Astrocyte (in vitro differentiated cells and primary cell): ENCODE measurements around the gene KCNMA1. TPM values are rescaled to one million over a fixed set of nuclear protein-coding genes. Genes with fewer than 3 reads are reported as not detected.

Source experiments
- DNase-seq: peaks from one replicate; pipeline ENCODE4 v3.0.0-alpha.2; 2010; ENCODE audit warnings: low read depth
- FAIRE-seq: peaks from 2 replicates; lab custom pipeline; 2011; peaks lifted over from hg19 to GRCh38; lab: Jason Lieb, UNC
- H2AFZ ChIP-seq: 2 replicates; pipeline ENCODE4 v1.6.0; 2012; ENCODE audit warnings: low read depth, low read length, inconsistent platforms
- H3K27ac ChIP-seq: 2 replicates; pipeline ENCODE4 v1.5.1; 2011; ENCODE audit warnings: low read depth, low read length, inconsistent platforms
- H3K27me3 ChIP-seq: 2 replicates; pipeline ENCODE4 v1.6.0; 2011; ENCODE audit warnings: low read length, inconsistent platforms; ENCODE audit not compliant: insufficient read depth
- H3K36me3 ChIP-seq: 2 replicates; pipeline ENCODE4 v1.5.1; 2011; ENCODE audit warnings: low read length, inconsistent platforms; ENCODE audit not compliant: insufficient read depth
- H3K4me1 ChIP-seq: 2 replicates; pipeline ENCODE4 v1.5.1; 2011; ENCODE audit warnings: low read length, inconsistent platforms; ENCODE audit not compliant: insufficient read depth
- H3K4me2 ChIP-seq: 2 replicates; pipeline ENCODE4 v1.6.0; 2012; ENCODE audit warnings: low read length, inconsistent platforms
- H3K4me3 ChIP-seq: 2 replicates; pipeline ENCODE4 v1.5.1; 2011; ENCODE audit warnings: low read depth, mild to moderate bottlenecking, low read length, inconsistent platforms; ENCODE audit not compliant: insufficient read depth
- H3K79me2 ChIP-seq: 2 replicates; pipeline ENCODE4 v1.6.0; 2012; ENCODE audit warnings: mild to moderate bottlenecking, low read length, inconsistent platforms; ENCODE audit not compliant: insufficient read depth
- H3K9ac ChIP-seq: 2 replicates; pipeline ENCODE4 v1.6.0; 2012; ENCODE audit warnings: mild to moderate bottlenecking, low read length, inconsistent platforms
- H3K9me3 ChIP-seq: 2 replicates; pipeline ENCODE4 v1.5.1; 2012; ENCODE audit warnings: low read depth, mild to moderate bottlenecking, low read length, inconsistent platforms; ENCODE audit not compliant: insufficient read depth
- H4K20me1 ChIP-seq: 2 replicates; pipeline ENCODE4 v1.6.0; 2012; ENCODE audit warnings: low read length, inconsistent platforms; ENCODE audit not compliant: insufficient read depth
- H3K27ac Mint-ChIP-seq: one replicate; pipeline ENCODE4 v1.8.0; 2021; ENCODE audit warnings: mild to moderate bottlenecking, mixed read lengths; ENCODE audit not compliant: unreplicated experiment
- H3K27me3 Mint-ChIP-seq: one replicate; pipeline ENCODE4 v1.8.0; 2021; ENCODE audit warnings: low read depth, mixed read lengths; ENCODE audit not compliant: unreplicated experiment
- H3K36me3 Mint-ChIP-seq: one replicate; pipeline ENCODE4 v1.8.0; 2021; ENCODE audit warnings: low read depth, mixed read lengths; ENCODE audit not compliant: unreplicated experiment
- H3K4me1 Mint-ChIP-seq: one replicate; pipeline ENCODE4 v1.8.0; 2021; ENCODE audit warnings: low read depth, mixed read lengths; ENCODE audit not compliant: unreplicated experiment
- H3K4me3 Mint-ChIP-seq: one replicate; pipeline ENCODE4 v1.8.0; 2021; ENCODE audit warnings: mild to moderate bottlenecking, moderate library complexity, mixed read lengths; ENCODE audit not compliant: unreplicated experiment
- H3K9me3 Mint-ChIP-seq: one replicate; pipeline ENCODE4 v1.8.0; 2021; ENCODE audit warnings: mild to moderate bottlenecking, mixed read lengths; ENCODE audit not compliant: unreplicated experiment
- EZH2 ChIP-seq: IDR thresholded peaks from 2 replicates; pipeline ENCODE4 v1.6.1; 2012; ENCODE audit warnings: mild to moderate bottlenecking, low read length, inconsistent platforms; ENCODE audit not compliant: insufficient read depth
- total RNA-seq: library from RNA; stranded (reverse); gene quantifications from 2 replicates; pipeline ENCODE4 v1.2.1, GENCODE V29; 2021
- TF ChIP-seq, protein P1 (sequence below): IDR thresholded peaks from 2 replicates; pipeline ENCODE4 v1.5.1; 2011; ENCODE audit warnings: low read depth, mild to moderate bottlenecking, inconsistent platforms, low read length, moderate library complexity; ENCODE audit not compliant: insufficient read depth

The KCNMA1 gene
- total RNA-seq, 1 donor from 2014 or later = 45.8 TPM

DNA sequence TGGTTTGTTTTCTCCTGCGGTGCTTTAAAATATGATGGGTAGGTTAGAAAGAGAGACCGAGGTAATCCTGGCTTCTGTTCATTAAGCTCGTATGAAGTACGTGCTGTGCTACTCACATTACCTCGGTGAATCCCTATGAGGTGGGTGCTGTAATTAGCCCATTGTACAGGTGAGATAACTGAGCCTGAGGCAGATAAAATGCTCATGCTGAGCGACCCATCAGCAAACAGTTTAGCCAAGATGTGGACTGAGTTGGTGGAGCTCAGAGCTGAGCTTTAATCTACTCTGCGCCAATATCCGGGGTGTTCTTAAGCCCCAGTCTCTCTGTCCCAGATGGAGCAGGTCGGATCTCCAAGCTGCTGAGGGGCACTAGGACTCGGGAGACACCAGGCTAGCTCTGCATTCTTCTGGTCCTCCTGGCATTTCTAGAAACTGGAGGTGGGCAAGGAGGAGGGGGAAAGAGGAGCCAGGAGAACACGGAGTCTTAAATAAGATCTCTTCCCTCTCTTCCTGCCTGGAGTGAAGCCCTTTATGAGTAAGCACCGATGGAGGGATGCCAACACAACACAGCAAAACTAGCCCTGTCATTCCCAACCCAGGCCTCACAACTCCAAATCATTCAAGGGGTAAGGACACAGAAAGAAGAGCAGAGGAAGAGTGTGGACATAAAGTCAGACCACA, 458.5 kb downstream of the KCNMA1 start:
- Mint-ChIP-seq H3K27me3 (no peaks in the 10 kb centered on the region), H3K27ac (peak overlapping the region; percentile 78), H3K4me1 (peaks cover 37% of the 10 kb centered on the region), H3K4me3 (no peak overlapping the region), H3K9me3 (peaks cover 2% of the 10 kb centered on the region), H3K36me3 (peaks cover 7% of the 10 kb centered on the region)
- DNase-seq (peak; percentile 89), FAIRE-seq (peak; percentile 91)
- H2AFZ ChIP-seq = peak overlapping the region; percentile 4
- peak overlapping the region; percentile 28 for H3K4me2 ChIP-seq
- peak overlapping the region; percentile 44 for H3K27ac ChIP-seq
- TF ChIP-seq EZH2 = no peak
- TF ChIP-seq, protein P1, sequence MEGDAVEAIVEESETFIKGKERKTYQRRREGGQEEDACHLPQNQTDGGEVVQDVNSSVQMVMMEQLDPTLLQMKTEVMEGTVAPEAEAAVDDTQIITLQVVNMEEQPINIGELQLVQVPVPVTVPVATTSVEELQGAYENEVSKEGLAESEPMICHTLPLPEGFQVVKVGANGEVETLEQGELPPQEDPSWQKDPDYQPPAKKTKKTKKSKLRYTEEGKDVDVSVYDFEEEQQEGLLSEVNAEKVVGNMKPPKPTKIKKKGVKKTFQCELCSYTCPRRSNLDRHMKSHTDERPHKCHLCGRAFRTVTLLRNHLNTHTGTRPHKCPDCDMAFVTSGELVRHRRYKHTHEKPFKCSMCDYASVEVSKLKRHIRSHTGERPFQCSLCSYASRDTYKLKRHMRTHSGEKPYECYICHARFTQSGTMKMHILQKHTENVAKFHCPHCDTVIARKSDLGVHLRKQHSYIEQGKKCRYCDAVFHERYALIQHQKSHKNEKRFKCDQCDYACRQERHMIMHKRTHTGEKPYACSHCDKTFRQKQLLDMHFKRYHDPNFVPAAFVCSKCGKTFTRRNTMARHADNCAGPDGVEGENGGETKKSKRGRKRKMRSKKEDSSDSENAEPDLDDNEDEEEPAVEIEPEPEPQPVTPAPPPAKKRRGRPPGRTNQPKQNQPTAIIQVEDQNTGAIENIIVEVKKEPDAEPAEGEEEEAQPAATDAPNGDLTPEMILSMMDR = no peak
- H4K20me1 ChIP-seq = no peaks in the 10 kb centered on the region
- no peaks in the 10 kb centered on the region for H3K27me3 ChIP-seq
- peak overlapping the region; percentile 40 for H3K9ac ChIP-seq
- no peaks in the 10 kb centered on the region for H3K79me2 ChIP-seq
- no peaks in the 10 kb centered on the region for H3K36me3 ChIP-seq
- peaks cover 22% of the 10 kb centered on the region for H3K4me1 ChIP-seq
- no peaks in the 10 kb centered on the region for H3K9me3 ChIP-seq
- H3K4me3 ChIP-seq = no peak overlapping the region

GRCh38 chr10:77177589-77177988, 460.0 kb downstream of the KCNMA1 start:
- no peaks in the 10 kb centered on the region for H4K20me1 ChIP-seq
- H2AFZ ChIP-seq = no peak overlapping the region
- no peaks in the 10 kb centered on the region for H3K79me2 ChIP-seq
- H3K27me3 ChIP-seq = no peaks in the 10 kb centered on the region
- Mint-ChIP-seq H3K36me3 (peaks cover 7% of the 10 kb centered on the region), H3K4me3 (no peak overlapping the region), H3K4me1 (peaks cover 45% of the 10 kb centered on the region), H3K9me3 (peaks cover 6% of the 10 kb centered on the region), H3K27ac (peak overlapping the region; percentile 83), H3K27me3 (no peaks in the 10 kb centered on the region)
- no peak for DNase-seq
- H3K4me1 ChIP-seq = peaks cover 20% of the 10 kb centered on the region
- H3K36me3 ChIP-seq = no peaks in the 10 kb centered on the region
- H3K27ac ChIP-seq = no peak overlapping the region
- H3K9ac ChIP-seq = no peak overlapping the region
- no peak overlapping the region for H3K4me3 ChIP-seq
- FAIRE-seq = no peak
- H3K9me3 ChIP-seq = no peaks in the 10 kb centered on the region
- no peak for TF ChIP-seq EZH2
- TF ChIP-seq, protein P1 = no peak
- no peak overlapping the region for H3K4me2 ChIP-seq

GRCh38 chr10:77177161-77177560, 460.4 kb downstream of the KCNMA1 start:
- H3K9me3 ChIP-seq = no peaks in the 10 kb centered on the region
- H3K27me3 ChIP-seq = no peaks in the 10 kb centered on the region
- H3K27ac ChIP-seq = no peak overlapping the region
- Mint-ChIP-seq H3K27ac (peak overlapping the region; percentile 83), H3K4me1 (peaks cover 42% of the 10 kb centered on the region), H3K4me3 (no peak overlapping the region), H3K9me3 (peaks cover 6% of the 10 kb centered on the region), H3K36me3 (peaks cover 7% of the 10 kb centered on the region), H3K27me3 (no peaks in the 10 kb centered on the region)
- DNase-seq (no peak), FAIRE-seq (no peak)
- peaks cover 19% of the 10 kb centered on the region for H3K4me1 ChIP-seq
- H3K4me3 ChIP-seq = no peak overlapping the region
- H3K9ac ChIP-seq = no peak overlapping the region
- TF ChIP-seq, protein P1 = no peak
- TF ChIP-seq EZH2 = no peak
- no peak overlapping the region for H3K4me2 ChIP-seq
- no peaks in the 10 kb centered on the region for H3K36me3 ChIP-seq
- H3K79me2 ChIP-seq = no peaks in the 10 kb centered on the region
- H2AFZ ChIP-seq = no peak overlapping the region
- no peaks in the 10 kb centered on the region for H4K20me1 ChIP-seq
